SK-N-SH treated with all-trans-retinoic acid at 6 μM for 48 hours (cell line): Measurements from ENCODE around the gene TPM1.

Source experiments
- ARNTL ChIP-seq: fragments of 450-650 bp; formaldehyde crosslinking; IDR thresholded peaks from 2 replicates; pipeline ENCODE4 v1.5.0; 2020; ENCODE audit warnings: low read depth, mild to moderate bottlenecking, moderate library complexity, borderline replicate concordance
- ESRRG ChIP-seq: fragments of 250-450 bp; sonication (Bioruptor Pico); IDR thresholded peaks from 2 replicates; pipeline ENCODE4 v1.6.1; 2021; ENCODE audit warnings: mild to moderate bottlenecking
- GLIS3 ChIP-seq: fragments of 250-450 bp; sonication (Bioruptor Pico); IDR thresholded peaks from 2 replicates; pipeline ENCODE4 v1.5.0; 2020; ENCODE audit warnings: mild to moderate bottlenecking, moderate library complexity
- ISL1 ChIP-seq: fragments of 250-450 bp; sonication (Bioruptor Pico); IDR thresholded peaks from 2 replicates; pipeline ENCODE4 v2.1.2; 2022; ENCODE audit warnings: mild to moderate bottlenecking, moderate library complexity
- OSR1 ChIP-seq: fragments of 250-450 bp; sonication (Bioruptor Pico); IDR thresholded peaks from 2 replicates; pipeline ENCODE4 v1.8.0; 2022; ENCODE audit warnings: moderate library complexity, mild to moderate bottlenecking, inconsistent platforms
- SNAI2 ChIP-seq: fragments of 250-450 bp; sonication (Bioruptor Pico); IDR thresholded peaks from 2 replicates; pipeline ENCODE4 v1.5.0; 2020; ENCODE audit warnings: mild to moderate bottlenecking, moderate library complexity
- TCF4 ChIP-seq: fragments of 250-450 bp; sonication (Bioruptor Pico); IDR thresholded peaks from 2 replicates; pipeline ENCODE4 v1.8.0; 2021; ENCODE audit warnings: mild to moderate bottlenecking, moderate library complexity, borderline replicate concordance
- ZC3H10 ChIP-seq: fragments of 250-450 bp; sonication (Bioruptor Pico); IDR thresholded peaks from 2 replicates; pipeline ENCODE4 v1.5.1; 2021; ENCODE audit warnings: mild to moderate bottlenecking, moderate library complexity
- ZFP3 ChIP-seq: fragments of 250-450 bp; sonication (Bioruptor Pico); IDR thresholded peaks from 2 replicates; pipeline ENCODE4 v1.5.0; 2020; ENCODE audit warnings: mild to moderate bottlenecking, moderate library complexity
- ZFP30 ChIP-seq: fragments of 450-650 bp; formaldehyde crosslinking; IDR thresholded peaks from 2 replicates; pipeline ENCODE4 v1.5.0; 2022; ENCODE audit warnings: mild to moderate bottlenecking, moderate library complexity
- TF ChIP-seq, protein P1 (sequence below): fragments of 250-450 bp; sonication (Bioruptor Pico); IDR thresholded peaks from 2 replicates; pipeline ENCODE4 v1.5.1; 2021; ENCODE audit warnings: mild to moderate bottlenecking, moderate library complexity
- TF ChIP-seq, protein P2 (sequence below): fragments of 250-450 bp; sonication (Bioruptor Pico); IDR thresholded peaks from 2 replicates; pipeline ENCODE4 v1.8.0; 2020; ENCODE audit warnings: mild to moderate bottlenecking, moderate library complexity, borderline replicate concordance
- TF ChIP-seq, protein P3 (sequence below): fragments of 250-450 bp; sonication (Bioruptor Pico); IDR thresholded peaks from 2 replicates; pipeline ENCODE4 v1.5.1; 2020; ENCODE audit warnings: low read depth, mild to moderate bottlenecking, moderate library complexity

DNA sequence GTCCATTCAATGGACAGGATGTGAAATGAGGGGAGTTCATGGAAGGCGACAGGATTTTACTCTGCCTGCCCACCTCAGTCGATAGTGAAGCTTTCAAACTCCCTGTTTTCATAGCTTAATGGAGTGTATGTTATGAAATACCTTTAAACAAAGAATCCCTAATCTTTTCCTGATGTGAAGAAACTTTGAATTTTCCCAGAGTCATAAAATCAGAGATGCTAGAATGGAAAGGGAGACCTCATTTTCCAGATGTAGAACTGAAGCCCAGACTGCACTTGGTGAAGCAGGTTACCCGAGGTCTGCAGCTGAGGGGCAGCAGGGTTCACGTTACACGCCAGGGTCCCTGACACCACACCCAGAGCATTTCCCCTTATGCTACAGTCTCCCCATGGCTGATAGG lies 44.4 kb downstream of the TPM1 start:
- TF ChIP-seq ESRRG (CRISPR knock-in tag): no peak
- TF ChIP-seq, protein P1, sequence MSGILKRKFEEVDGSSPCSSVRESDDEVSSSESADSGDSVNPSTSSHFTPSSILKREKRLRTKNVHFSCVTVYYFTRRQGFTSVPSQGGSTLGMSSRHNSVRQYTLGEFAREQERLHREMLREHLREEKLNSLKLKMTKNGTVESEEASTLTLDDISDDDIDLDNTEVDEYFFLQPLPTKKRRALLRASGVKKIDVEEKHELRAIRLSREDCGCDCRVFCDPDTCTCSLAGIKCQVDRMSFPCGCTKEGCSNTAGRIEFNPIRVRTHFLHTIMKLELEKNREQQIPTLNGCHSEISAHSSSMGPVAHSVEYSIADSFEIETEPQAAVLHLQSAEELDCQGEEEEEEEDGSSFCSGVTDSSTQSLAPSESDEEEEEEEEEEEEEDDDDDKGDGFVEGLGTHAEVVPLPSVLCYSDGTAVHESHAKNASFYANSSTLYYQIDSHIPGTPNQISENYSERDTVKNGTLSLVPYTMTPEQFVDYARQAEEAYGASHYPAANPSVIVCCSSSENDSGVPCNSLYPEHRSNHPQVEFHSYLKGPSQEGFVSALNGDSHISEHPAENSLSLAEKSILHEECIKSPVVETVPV: no peak
- TF ChIP-seq, protein P2, sequence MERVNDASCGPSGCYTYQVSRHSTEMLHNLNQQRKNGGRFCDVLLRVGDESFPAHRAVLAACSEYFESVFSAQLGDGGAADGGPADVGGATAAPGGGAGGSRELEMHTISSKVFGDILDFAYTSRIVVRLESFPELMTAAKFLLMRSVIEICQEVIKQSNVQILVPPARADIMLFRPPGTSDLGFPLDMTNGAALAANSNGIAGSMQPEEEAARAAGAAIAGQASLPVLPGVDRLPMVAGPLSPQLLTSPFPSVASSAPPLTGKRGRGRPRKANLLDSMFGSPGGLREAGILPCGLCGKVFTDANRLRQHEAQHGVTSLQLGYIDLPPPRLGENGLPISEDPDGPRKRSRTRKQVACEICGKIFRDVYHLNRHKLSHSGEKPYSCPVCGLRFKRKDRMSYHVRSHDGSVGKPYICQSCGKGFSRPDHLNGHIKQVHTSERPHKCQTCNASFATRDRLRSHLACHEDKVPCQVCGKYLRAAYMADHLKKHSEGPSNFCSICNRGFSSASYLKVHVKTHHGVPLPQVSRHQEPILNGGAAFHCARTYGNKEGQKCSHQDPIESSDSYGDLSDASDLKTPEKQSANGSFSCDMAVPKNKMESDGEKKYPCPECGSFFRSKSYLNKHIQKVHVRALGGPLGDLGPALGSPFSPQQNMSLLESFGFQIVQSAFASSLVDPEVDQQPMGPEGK (CRISPR knock-in tag): no peak
- TF ChIP-seq ZFP30 (CRISPR knock-in tag): no peak
- TF ChIP-seq ZFP3 (CRISPR knock-in tag): no peak
- no peak for TF ChIP-seq TCF4 (CRISPR knock-in tag)
- TF ChIP-seq, protein P3, sequence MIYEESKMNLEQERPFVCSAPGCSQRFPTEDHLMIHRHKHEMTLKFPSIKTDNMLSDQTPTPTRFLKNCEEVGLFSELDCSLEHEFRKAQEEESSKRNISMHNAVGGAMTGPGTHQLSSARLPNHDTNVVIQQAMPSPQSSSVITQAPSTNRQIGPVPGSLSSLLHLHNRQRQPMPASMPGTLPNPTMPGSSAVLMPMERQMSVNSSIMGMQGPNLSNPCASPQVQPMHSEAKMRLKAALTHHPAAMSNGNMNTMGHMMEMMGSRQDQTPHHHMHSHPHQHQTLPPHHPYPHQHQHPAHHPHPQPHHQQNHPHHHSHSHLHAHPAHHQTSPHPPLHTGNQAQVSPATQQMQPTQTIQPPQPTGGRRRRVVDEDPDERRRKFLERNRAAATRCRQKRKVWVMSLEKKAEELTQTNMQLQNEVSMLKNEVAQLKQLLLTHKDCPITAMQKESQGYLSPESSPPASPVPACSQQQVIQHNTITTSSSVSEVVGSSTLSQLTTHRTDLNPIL (CRISPR knock-in tag): no peak
- no peak for TF ChIP-seq GLIS3 (CRISPR knock-in tag)
- no peak for TF ChIP-seq ARNTL
- no peak for TF ChIP-seq SNAI2 (CRISPR knock-in tag)
- TF ChIP-seq ZC3H10 (CRISPR knock-in tag): no peak
- no peak for TF ChIP-seq ISL1 (CRISPR knock-in tag)
- TF ChIP-seq OSR1: no peak
